ENCODE data around the gene GLIS2. TPM values are rescaled to one million over a fixed set of nuclear protein-coding genes. Genes with fewer than 3 reads are reported as not detected.
A peak's percentile ranks its signal among the peaks of the same experiment; 100 is the strongest.

Gene GLIS2
- total RNA-seq, 1 donor from 2014 or later, result 16.5 TPM

- TF ChIP-seq CTCF (IDR thresholded peaks at IDR 0.05; ENCODE audit: partially characterized antibody, unreplicated experiment), result no peak
- Mint-ChIP-seq H3K4me3 (ENCODE audit: unreplicated experiment) (peak overlapping the region; percentile 49), H3K27me3 (ENCODE audit: unreplicated experiment) (peaks cover 13% of the 10 kb centered on the region), H3K27ac (ENCODE audit: unreplicated experiment) (peak overlapping the region; percentile 17), H3K9me3 (ENCODE audit: unreplicated experiment) (peaks cover 2% of the 10 kb centered on the region), H3K36me3 (ENCODE audit: unreplicated experiment) (no peaks in the 10 kb centered on the region), H3K4me1 (ENCODE audit: low read depth, unreplicated experiment) (peaks cover 10% of the 10 kb centered on the region)
- DNase-seq, result no peak
Measured at GRCh38 chr16:4375717-4376116, 59.9 kb downstream of the GLIS2 start.

- peaks cover 2% of the 10 kb centered on the region for H3K9me3 Mint-ChIP-seq (ENCODE audit: unreplicated experiment)
- H3K27me3 Mint-ChIP-seq (ENCODE audit: unreplicated experiment), result peaks cover 13% of the 10 kb centered on the region
- DNase-seq, result no peak
Measured at GRCh38 chr16:4376126-4376892, 60.4 kb downstream of the GLIS2 start.

GRCh38 chr16:4376893-4377572, 61.2 kb downstream of the GLIS2 start:
- Mint-ChIP-seq H3K36me3 (ENCODE audit: unreplicated experiment) (no peaks in the 10 kb centered on the region), H3K27me3 (ENCODE audit: unreplicated experiment) (peaks cover 13% of the 10 kb centered on the region), H3K27ac (ENCODE audit: unreplicated experiment) (no peak overlapping the region), H3K4me1 (ENCODE audit: low read depth, unreplicated experiment) (peaks cover 10% of the 10 kb centered on the region), H3K9me3 (ENCODE audit: unreplicated experiment) (peaks cover 2% of the 10 kb centered on the region), H3K4me3 (ENCODE audit: unreplicated experiment) (no peak overlapping the region)
- DNase-seq, result no peak
- TF ChIP-seq CTCF (IDR thresholded peaks at IDR 0.05; ENCODE audit: partially characterized antibody, unreplicated experiment), result no peak

More at GRCh38 chr16:4376126-4376892, 60.4 kb downstream of the GLIS2 start:
- no peak overlapping the region for H3K4me3 Mint-ChIP-seq (ENCODE audit: unreplicated experiment)
- no peaks in the 10 kb centered on the region for H3K36me3 Mint-ChIP-seq (ENCODE audit: unreplicated experiment)
- peaks cover 10% of the 10 kb centered on the region for H3K4me1 Mint-ChIP-seq (ENCODE audit: low read depth, unreplicated experiment)
- no peak overlapping the region for H3K27ac Mint-ChIP-seq (ENCODE audit: unreplicated experiment)
- no peak for TF ChIP-seq CTCF (IDR thresholded peaks at IDR 0.05; ENCODE audit: partially characterized antibody, unreplicated experiment)

GRCh38 chr16:4377573-4378154, 61.8 kb downstream of the GLIS2 start:
- no peak for DNase-seq
- Mint-ChIP-seq H3K36me3 (ENCODE audit: unreplicated experiment) (no peaks in the 10 kb centered on the region), H3K27me3 (ENCODE audit: unreplicated experiment) (peaks cover 12% of the 10 kb centered on the region), H3K4me3 (ENCODE audit: unreplicated experiment) (no peak overlapping the region), H3K9me3 (ENCODE audit: unreplicated experiment) (peaks cover 2% of the 10 kb centered on the region), H3K27ac (ENCODE audit: unreplicated experiment) (no peak overlapping the region), H3K4me1 (ENCODE audit: low read depth, unreplicated experiment) (peaks cover 10% of the 10 kb centered on the region)
- TF ChIP-seq CTCF (IDR thresholded peaks at IDR 0.05; ENCODE audit: partially characterized antibody, unreplicated experiment), result no peak
